HCT116 (cell line): ENCODE results near the gene IL10. TPM values are rescaled to one million over a fixed set of nuclear protein-coding genes. Genes with fewer than 3 reads are reported as not detected.

Source experiments
- ATAC-seq: fragments of 200-7000 bp; cut with Tn5 transposase; 2 replicates; pipeline ENCODE4 v1.9.1; 2020; ENCODE audit warnings: mild to moderate bottlenecking, moderate library complexity
- BruUV-seq: library from RNA; stranded (reverse); fragments of 400-500 nt; replicated peaks from 2 replicates; lab custom pipeline; 2021; lab: Mats Ljungman, UMichigan
- CTCF ChIA-PET: fragments of 300-600 bp; sonication (Branson Sonifier 250); formaldehyde crosslinking; loops from one replicate; lab custom pipeline; 2021; ENCODE audit warnings: antibody characterized with exemption; lab: Charles Lee
- POLR2A ChIA-PET: fragments of 300-600, 350-600 bp; sonication (Branson Sonifier 250); formaldehyde crosslinking; loops from one replicate; lab custom pipeline; 2021; ENCODE audit warnings: antibody characterized with exemption; lab: Charles Lee
- RAD21 ChIA-PET, 2 experiments: fragments of 300-600 bp; sonication (Branson Sonifier 250); formaldehyde crosslinking; loops; one replicate each; lab custom pipeline; 2023; ENCODE audit warnings: low total read pairs in 2 of 2; ENCODE audit not compliant: uncharacterized antibody in 2 of 2, unreplicated experiment in 2 of 2, low non-redundant PET in 1 of 2; lab: Charles Lee
- DNase-seq: peaks from one replicate; pipeline ENCODE4 v3.0.0-alpha.2; 2010; ENCODE audit warnings: low read depth, low spot score
- H2AFZ ChIP-seq: fragments of 200-600 bp; shearing (Covaris generic), sonication (generic); 2 replicates; pipeline ENCODE4 v1.6.1; 2017; ENCODE audit warnings: low read depth, mixed run types, mixed read lengths, antibody characterized with exemption, low read length; ENCODE audit not compliant: poor library complexity, severe bottlenecking
- H3K27ac ChIP-seq: 2 replicates; pipeline ENCODE4 v1.5.1; 2012; ENCODE audit warnings: low read depth, low read length
- H3K27me3 ChIP-seq: fragments of 200-600 bp; sonication (generic); 2 replicates; pipeline ENCODE4 v1.6.1; 2016; ENCODE audit warnings: mixed run types, low read length, mixed read lengths; ENCODE audit not compliant: insufficient read depth
- H3K36me3 ChIP-seq, 2 experiments: fragments of 200-500 bp in 1 of 2; fragments of 200-600 bp in 1 of 2; sonication (Bioruptor generic) in 1 of 2; sonication (generic) in 1 of 2; 2 replicates each; pipeline versions ENCODE4 v1.5.1 to v1.6.1; 2014 to 2016; ENCODE audit warnings: low read length in 2 of 2, inconsistent platforms in 1 of 2, mixed read lengths in 1 of 2, mixed run types in 1 of 2; ENCODE audit not compliant: insufficient read depth in 2 of 2, control insufficient read depth in 1 of 2
- H3K4me1 ChIP-seq, 2 experiments: fragments of 200-600 bp in 1 of 2; sonication (generic) in 1 of 2; 2 replicates each; pipeline versions ENCODE4 v1.5.1 to v1.6.1; 2012 to 2017; ENCODE audit warnings: low read length in 2 of 2, inconsistent platforms in 1 of 2, mild to moderate bottlenecking in 1 of 2, mixed read lengths in 1 of 2, mixed run types in 1 of 2, moderate library complexity in 1 of 2; ENCODE audit not compliant: insufficient read depth in 2 of 2, control insufficient read depth in 1 of 2
- H3K4me2 ChIP-seq: fragments of 200-600 bp; sonication (generic); 2 replicates; pipeline ENCODE4 v1.6.1; 2017; ENCODE audit warnings: mixed run types, low read length, mixed read lengths
- H3K4me3 ChIP-seq, 2 experiments: fragments of 200-600 bp in 1 of 2; sonication (generic) in 1 of 2; replicated peaks in 1 of 2; 2 replicates each; pipeline ENCODE4 v1.5.1; 2011 to 2016; ENCODE audit warnings: low read length in 2 of 2, control low read depth in 1 of 2, low read depth in 1 of 2, mild to moderate bottlenecking in 1 of 2, mixed read lengths in 1 of 2, mixed run types in 1 of 2
- H3K79me2 ChIP-seq: fragments of 200-600 bp; sonication (generic); 2 replicates; pipeline ENCODE4 v1.6.1; 2017; ENCODE audit warnings: mild to moderate bottlenecking, mixed run types, low read length, moderate library complexity, mixed read lengths; ENCODE audit not compliant: insufficient read depth
- H3K9ac ChIP-seq: fragments of 200-600 bp; sonication (generic); 2 replicates; pipeline ENCODE4 v1.6.1; 2016; ENCODE audit warnings: low read length, mixed read lengths
- H3K9me2 ChIP-seq: fragments of 200-600 bp; sonication (generic), shearing (Covaris generic); 2 replicates; pipeline ENCODE4 v1.6.1; 2017; ENCODE audit warnings: mixed run types, mild to moderate bottlenecking, moderate library complexity; ENCODE audit not compliant: insufficient read depth
- H3K9me3 ChIP-seq, 2 experiments: fragments of 200-500 bp in 1 of 2; fragments of 200-600 bp in 1 of 2; sonication (Bioruptor generic) in 1 of 2; sonication (generic) in 1 of 2; 2 replicates each; pipeline ENCODE4 v1.6.1; 2014 to 2017; ENCODE audit warnings: low read length in 2 of 2, mixed read lengths in 2 of 2, inconsistent platforms in 1 of 2, low read depth in 1 of 2, mild to moderate bottlenecking in 1 of 2, mixed run types in 1 of 2, moderate library complexity in 1 of 2; ENCODE audit not compliant: control insufficient read depth in 1 of 2, insufficient read depth in 1 of 2
- H4K20me1 ChIP-seq: fragments of 200-600 bp; sonication (generic), shearing (Covaris generic); 2 replicates; pipeline ENCODE4 v1.6.1; 2017; ENCODE audit warnings: mixed run types, mild to moderate bottlenecking, moderate library complexity; ENCODE audit not compliant: insufficient read depth
- CBX3 ChIP-seq: IDR thresholded peaks from 2 replicates; pipeline ENCODE4 v1.6.1; 2012; ENCODE audit warnings: low read depth
- ELF1 ChIP-seq: IDR thresholded peaks from 2 replicates; pipeline ENCODE4 v1.6.1; 2012; ENCODE audit warnings: low read depth, borderline replicate concordance
- EZH2phosphoT487 ChIP-seq: fragments of 200-600 bp; IDR thresholded peaks from 2 replicates; pipeline ENCODE4 v1.6.1; 2018; ENCODE audit warnings: antibody characterized with exemption, borderline replicate concordance
- FOSL1 ChIP-seq: IDR thresholded peaks from 2 replicates; pipeline ENCODE4 v1.6.1; 2012; ENCODE audit warnings: low read depth
- JUND ChIP-seq: IDR thresholded peaks from 2 replicates; pipeline ENCODE4 v1.6.1; 2012
- POLR2A ChIP-seq: IDR thresholded peaks from 2 replicates; pipeline ENCODE4 v1.7.0; 2011; ENCODE audit warnings: borderline replicate concordance; ENCODE audit not compliant: insufficient read depth, insufficient read length; ENCODE audit errors: extremely low read depth
- POLR2AphosphoS5 ChIP-seq: IDR thresholded peaks from 2 replicates; pipeline ENCODE4 v1.6.1; 2011; ENCODE audit warnings: mild to moderate bottlenecking, low read depth, low read length, moderate library complexity
- RAD21 ChIP-seq: IDR thresholded peaks from 2 replicates; pipeline ENCODE4 v1.6.1; 2012; ENCODE audit warnings: low read depth, mild to moderate bottlenecking
- SIN3A ChIP-seq: IDR thresholded peaks from 2 replicates; pipeline ENCODE4 v1.6.1; 2012; ENCODE audit warnings: low read depth
- SRF ChIP-seq: IDR thresholded peaks from 2 replicates; pipeline ENCODE4 v1.6.1; 2012; ENCODE audit warnings: low read depth
- TCF7L2 ChIP-seq: IDR thresholded peaks from 2 replicates; pipeline ENCODE4 v1.7.0; 2011; ENCODE audit warnings: borderline replicate concordance, inconsistent platforms; ENCODE audit not compliant: insufficient read depth, insufficient read length; ENCODE audit errors: extremely low read depth
- YY1 ChIP-seq: IDR thresholded peaks from 2 replicates; pipeline ENCODE4 v1.6.1; 2011; ENCODE audit warnings: low read length, low read depth, moderate library complexity, mild to moderate bottlenecking; ENCODE audit not compliant: insufficient replicate concordance; ENCODE audit errors: extremely low read depth
- ZFX ChIP-seq: fragments of 450-650 bp; IDR thresholded peaks from 2 replicates; pipeline ENCODE4 v1.6.1; 2017
- ZNF274 ChIP-seq: fragments of 200-500 bp; sonication (Bioruptor generic); IDR thresholded peaks from 2 replicates; pipeline ENCODE4 v1.6.1; 2014; ENCODE audit warnings: mild to moderate bottlenecking, low read depth, low read length, inconsistent platforms
- intact Hi-C: fragments of 100-400 bp; cut with micrococcal nuclease; formaldehyde crosslinking; loops from 2 replicates; pipeline ENCODE4 v1.10.0; 2022
- total RNA-seq: library from RNA; stranded (reverse); gene quantifications from one replicate; pipeline ENCODE4 v1.2.1, GENCODE V29; 2021; ENCODE audit not compliant: unreplicated experiment
- TF ChIP-seq, protein P1 (sequence below): IDR thresholded peaks from 2 replicates; pipeline ENCODE4 v1.6.1; 2012; ENCODE audit warnings: low read depth
- TF ChIP-seq, protein P2 (sequence below): IDR thresholded peaks from 2 replicates; pipeline ENCODE4 v1.6.1; 2012
- TF ChIP-seq, protein P3 (sequence below): IDR thresholded peaks from 2 replicates; pipeline ENCODE4 v1.6.1; 2012
- TF ChIP-seq, protein P4 (sequence below), 3 experiments: fragments of 200-600 bp in 1 of 3; sonication (generic) in 1 of 3; IDR thresholded peaks in 2 of 3; conservative IDR thresholded peaks in 1 of 3; 2 replicates each; pipeline ENCODE4 v1.5.1; 2012 to 2017; ENCODE audit warnings: low read depth in 2 of 3, low read length in 2 of 3, antibody characterized with exemption in 1 of 3, borderline replicate concordance in 1 of 3, control low read depth in 1 of 3, mild to moderate bottlenecking in 1 of 3, mixed read lengths in 1 of 3, mixed run types in 1 of 3, moderate library complexity in 1 of 3; ENCODE audit not compliant: insufficient read depth in 1 of 3
- TF ChIP-seq, protein P5 (sequence below): IDR thresholded peaks from 2 replicates; pipeline ENCODE4 v1.6.1; 2011; ENCODE audit warnings: mild to moderate bottlenecking, low read length, moderate library complexity; ENCODE audit not compliant: insufficient replicate concordance; ENCODE audit errors: extremely low read depth

IL10 gene
- total RNA-seq, 1 experiment from 2014 or later, result not detected

DNA sequence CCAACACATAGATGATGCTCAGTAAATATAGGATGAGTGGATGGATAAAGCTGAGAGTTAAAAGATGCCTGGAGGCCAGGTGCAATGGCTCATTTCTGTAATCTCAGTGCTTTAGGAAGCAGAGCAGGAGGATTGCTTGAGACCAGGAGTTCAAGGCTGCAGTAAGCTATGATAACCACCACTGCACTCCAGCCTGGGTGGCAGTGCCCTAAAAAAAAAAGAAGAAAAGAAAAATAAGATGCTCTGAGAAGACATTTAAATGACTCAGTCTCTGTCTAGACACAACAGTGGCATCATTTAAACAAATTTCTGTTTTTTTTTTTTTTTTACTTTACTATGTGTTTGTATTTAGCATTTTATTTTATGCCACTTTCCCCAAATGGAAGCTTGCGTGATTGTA, 27.0 kb downstream of the IL10 start:
- POLR2A ChIA-PET, result no interaction called here
- intact Hi-C loops, result no loop called here
- no peak for ATAC-seq
- Histone ChIP-seq H3K4me1 (no peaks in the 10 kb centered on the region), H3K27me3 (peaks cover 8% of the 10 kb centered on the region; the same call in 1 of the 2 replicates), H3K9me2 (no peaks in the 10 kb centered on the region), H3K36me3 (no peaks in the 10 kb centered on the region), H4K20me1 (no peaks in the 10 kb centered on the region), H3K9me3 (no peaks in the 10 kb centered on the region), H3K27ac (no peak overlapping the region), H3K9ac (no peak overlapping the region), H3K4me3 (no peak overlapping the region), H3K79me2 (no peaks in the 10 kb centered on the region), H2AFZ (no peak overlapping the region), H3K4me2 (no peak overlapping the region)
- CTCF ChIA-PET, result interaction anchor here (0.7 to 1.1 kb wide), 3 partner anchors 9 to 167 kb away, joined by 3 to 5 read pairs (median 4); no protein-coding TSS in a partner anchor
- RAD21 ChIA-PET, result no interaction called here
- no TSS peak for BruUV-seq
- TF ChIP-seq ELF1, result no peak
- no peak for TF ChIP-seq RAD21
- TF ChIP-seq YY1, result no peak
- TF ChIP-seq ZFX, result no peak
- no peak for TF ChIP-seq CBX3
- TF ChIP-seq, protein P1, sequence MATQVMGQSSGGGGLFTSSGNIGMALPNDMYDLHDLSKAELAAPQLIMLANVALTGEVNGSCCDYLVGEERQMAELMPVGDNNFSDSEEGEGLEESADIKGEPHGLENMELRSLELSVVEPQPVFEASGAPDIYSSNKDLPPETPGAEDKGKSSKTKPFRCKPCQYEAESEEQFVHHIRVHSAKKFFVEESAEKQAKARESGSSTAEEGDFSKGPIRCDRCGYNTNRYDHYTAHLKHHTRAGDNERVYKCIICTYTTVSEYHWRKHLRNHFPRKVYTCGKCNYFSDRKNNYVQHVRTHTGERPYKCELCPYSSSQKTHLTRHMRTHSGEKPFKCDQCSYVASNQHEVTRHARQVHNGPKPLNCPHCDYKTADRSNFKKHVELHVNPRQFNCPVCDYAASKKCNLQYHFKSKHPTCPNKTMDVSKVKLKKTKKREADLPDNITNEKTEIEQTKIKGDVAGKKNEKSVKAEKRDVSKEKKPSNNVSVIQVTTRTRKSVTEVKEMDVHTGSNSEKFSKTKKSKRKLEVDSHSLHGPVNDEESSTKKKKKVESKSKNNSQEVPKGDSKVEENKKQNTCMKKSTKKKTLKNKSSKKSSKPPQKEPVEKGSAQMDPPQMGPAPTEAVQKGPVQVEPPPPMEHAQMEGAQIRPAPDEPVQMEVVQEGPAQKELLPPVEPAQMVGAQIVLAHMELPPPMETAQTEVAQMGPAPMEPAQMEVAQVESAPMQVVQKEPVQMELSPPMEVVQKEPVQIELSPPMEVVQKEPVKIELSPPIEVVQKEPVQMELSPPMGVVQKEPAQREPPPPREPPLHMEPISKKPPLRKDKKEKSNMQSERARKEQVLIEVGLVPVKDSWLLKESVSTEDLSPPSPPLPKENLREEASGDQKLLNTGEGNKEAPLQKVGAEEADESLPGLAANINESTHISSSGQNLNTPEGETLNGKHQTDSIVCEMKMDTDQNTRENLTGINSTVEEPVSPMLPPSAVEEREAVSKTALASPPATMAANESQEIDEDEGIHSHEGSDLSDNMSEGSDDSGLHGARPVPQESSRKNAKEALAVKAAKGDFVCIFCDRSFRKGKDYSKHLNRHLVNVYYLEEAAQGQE, result no peak
- TF ChIP-seq EZH2phosphoT487, result no peak
- TF ChIP-seq, protein P2, sequence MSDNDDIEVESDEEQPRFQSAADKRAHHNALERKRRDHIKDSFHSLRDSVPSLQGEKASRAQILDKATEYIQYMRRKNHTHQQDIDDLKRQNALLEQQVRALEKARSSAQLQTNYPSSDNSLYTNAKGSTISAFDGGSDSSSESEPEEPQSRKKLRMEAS, result no peak
- TF ChIP-seq, protein P3, sequence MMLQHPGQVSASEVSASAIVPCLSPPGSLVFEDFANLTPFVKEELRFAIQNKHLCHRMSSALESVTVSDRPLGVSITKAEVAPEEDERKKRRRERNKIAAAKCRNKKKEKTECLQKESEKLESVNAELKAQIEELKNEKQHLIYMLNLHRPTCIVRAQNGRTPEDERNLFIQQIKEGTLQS, result no peak
- TF ChIP-seq, protein P4, sequence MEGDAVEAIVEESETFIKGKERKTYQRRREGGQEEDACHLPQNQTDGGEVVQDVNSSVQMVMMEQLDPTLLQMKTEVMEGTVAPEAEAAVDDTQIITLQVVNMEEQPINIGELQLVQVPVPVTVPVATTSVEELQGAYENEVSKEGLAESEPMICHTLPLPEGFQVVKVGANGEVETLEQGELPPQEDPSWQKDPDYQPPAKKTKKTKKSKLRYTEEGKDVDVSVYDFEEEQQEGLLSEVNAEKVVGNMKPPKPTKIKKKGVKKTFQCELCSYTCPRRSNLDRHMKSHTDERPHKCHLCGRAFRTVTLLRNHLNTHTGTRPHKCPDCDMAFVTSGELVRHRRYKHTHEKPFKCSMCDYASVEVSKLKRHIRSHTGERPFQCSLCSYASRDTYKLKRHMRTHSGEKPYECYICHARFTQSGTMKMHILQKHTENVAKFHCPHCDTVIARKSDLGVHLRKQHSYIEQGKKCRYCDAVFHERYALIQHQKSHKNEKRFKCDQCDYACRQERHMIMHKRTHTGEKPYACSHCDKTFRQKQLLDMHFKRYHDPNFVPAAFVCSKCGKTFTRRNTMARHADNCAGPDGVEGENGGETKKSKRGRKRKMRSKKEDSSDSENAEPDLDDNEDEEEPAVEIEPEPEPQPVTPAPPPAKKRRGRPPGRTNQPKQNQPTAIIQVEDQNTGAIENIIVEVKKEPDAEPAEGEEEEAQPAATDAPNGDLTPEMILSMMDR (IDR thresholded peaks at IDR 0.05 in 2 of 3, conservative IDR thresholded peaks at IDR 0.05 in 1 of 3; ENCODE audit: borderline replicate concordance in 1 of 3, insufficient read depth in 1 of 3, low read depth in 2 of 3, low read length in 2 of 3), result no peak
- TF ChIP-seq, protein P5, sequence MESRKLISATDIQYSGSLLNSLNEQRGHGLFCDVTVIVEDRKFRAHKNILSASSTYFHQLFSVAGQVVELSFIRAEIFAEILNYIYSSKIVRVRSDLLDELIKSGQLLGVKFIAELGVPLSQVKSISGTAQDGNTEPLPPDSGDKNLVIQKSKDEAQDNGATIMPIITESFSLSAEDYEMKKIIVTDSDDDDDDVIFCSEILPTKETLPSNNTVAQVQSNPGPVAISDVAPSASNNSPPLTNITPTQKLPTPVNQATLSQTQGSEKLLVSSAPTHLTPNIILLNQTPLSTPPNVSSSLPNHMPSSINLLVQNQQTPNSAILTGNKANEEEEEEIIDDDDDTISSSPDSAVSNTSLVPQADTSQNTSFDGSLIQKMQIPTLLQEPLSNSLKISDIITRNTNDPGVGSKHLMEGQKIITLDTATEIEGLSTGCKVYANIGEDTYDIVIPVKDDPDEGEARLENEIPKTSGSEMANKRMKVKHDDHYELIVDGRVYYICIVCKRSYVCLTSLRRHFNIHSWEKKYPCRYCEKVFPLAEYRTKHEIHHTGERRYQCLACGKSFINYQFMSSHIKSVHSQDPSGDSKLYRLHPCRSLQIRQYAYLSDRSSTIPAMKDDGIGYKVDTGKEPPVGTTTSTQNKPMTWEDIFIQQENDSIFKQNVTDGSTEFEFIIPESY, result no peak
- no peak for TF ChIP-seq POLR2A
- TF ChIP-seq ZNF274, result no peak
- TF ChIP-seq POLR2AphosphoS5, result no peak
- TF ChIP-seq SIN3A, result no peak
- TF ChIP-seq FOSL1, result no peak
- TF ChIP-seq SRF, result no peak
- no peak for TF ChIP-seq JUND
- no peak for TF ChIP-seq TCF7L2
- DNase-seq, result no peak
